HL-60 (cell line): ENCODE results near the gene MAP2K5.

Experiments used
- DNase-seq, 2 experiments: peaks; one replicate each; pipeline ENCODE4 v3.0.0-alpha.2; 2010 to 2020; ENCODE audit warnings: low read depth in 1 of 2, low spot score in 1 of 2
- H3K27ac ChIP-seq: fragments of 250-450 bp; sonication (Bioruptor Pico); replicated peaks from 2 replicates; pipeline ENCODE4 v1.5.1; 2020; ENCODE audit warnings: mild to moderate bottlenecking, moderate library complexity
- H3K27me3 ChIP-seq: fragments of 250-450 bp; sonication (Bioruptor Pico); 2 replicates; pipeline ENCODE4 v1.5.1; 2021; ENCODE audit warnings: mild to moderate bottlenecking, moderate library complexity; ENCODE audit not compliant: insufficient read depth, poor library complexity, severe bottlenecking
- H3K4me3 ChIP-seq: replicated peaks from 2 replicates; pipeline ENCODE4 v1.5.1; 2011; ENCODE audit warnings: mild to moderate bottlenecking, control low read depth, low read length; ENCODE audit not compliant: insufficient read depth
- CTCF ChIP-seq: IDR thresholded peaks from one replicate; pipeline ENCODE4 v1.5.1; 2011; ENCODE audit warnings: low read length, control low read depth, inconsistent platforms; ENCODE audit not compliant: insufficient read depth
- GABPA ChIP-seq: IDR thresholded peaks from 2 replicates; pipeline ENCODE4 v1.6.1; 2012; ENCODE audit warnings: low read depth
- POLR2AphosphoS5 ChIP-seq: IDR thresholded peaks from 2 replicates; pipeline ENCODE4 v1.6.1; 2012; ENCODE audit warnings: low read depth
- REST ChIP-seq: IDR thresholded peaks from 2 replicates; pipeline ENCODE4 v1.6.1; 2012; ENCODE audit warnings: low read depth; ENCODE audit not compliant: insufficient replicate concordance
- SPI1 ChIP-seq: IDR thresholded peaks from 2 replicates; pipeline ENCODE4 v1.6.1; 2012; ENCODE audit warnings: low read depth, mild to moderate bottlenecking, borderline replicate concordance

Gene MAP2K5

GRCh38 chr15:67569668-67570067, 27.2 kb downstream of the MAP2K5 start:
- no peak for DNase-seq
- Histone ChIP-seq H3K4me3 (no peak overlapping the region), H3K27ac (no peak overlapping the region), H3K27me3 (no peaks in the 10 kb centered on the region)
- TF ChIP-seq SPI1 (no peak), GABPA (no peak), POLR2AphosphoS5 (no peak), REST (no peak), CTCF (no peak)

- Histone ChIP-seq H3K4me3 (no peak overlapping the region), H3K27me3 (no peaks in the 10 kb centered on the region), H3K27ac (no peak overlapping the region)
- no peak for DNase-seq
- no peak for TF ChIP-seq REST
These were observed 28.6 kb downstream of the MAP2K5 start for GRCh38 chr15:67570875-67571647.

GRCh38 chr15:67571648-67572415, 29.3 kb downstream of the MAP2K5 start:
- Histone ChIP-seq H3K4me3 (no peak overlapping the region), H3K27me3 (no peaks in the 10 kb centered on the region), H3K27ac (peak overlapping the region; percentile 68)
- DNase-seq = no peak
- TF ChIP-seq REST (no peak), POLR2AphosphoS5 (no peak), SPI1 (no peak), CTCF (no peak), GABPA (no peak)
